IPS-NIHi11 (cell line): ENCODE measurements around the gene WNT10A.

Experiments used
- DNase-seq: peaks from one replicate; pipeline ENCODE4 v3.0.0; 2012; ENCODE audit warnings: mixed read lengths, low spot score

WNT10A gene

GRCh38 chr2:218877331-218877730 lies 3.3 kb upstream of the WNT10A start:
- DNase-seq: no peak

DNA sequence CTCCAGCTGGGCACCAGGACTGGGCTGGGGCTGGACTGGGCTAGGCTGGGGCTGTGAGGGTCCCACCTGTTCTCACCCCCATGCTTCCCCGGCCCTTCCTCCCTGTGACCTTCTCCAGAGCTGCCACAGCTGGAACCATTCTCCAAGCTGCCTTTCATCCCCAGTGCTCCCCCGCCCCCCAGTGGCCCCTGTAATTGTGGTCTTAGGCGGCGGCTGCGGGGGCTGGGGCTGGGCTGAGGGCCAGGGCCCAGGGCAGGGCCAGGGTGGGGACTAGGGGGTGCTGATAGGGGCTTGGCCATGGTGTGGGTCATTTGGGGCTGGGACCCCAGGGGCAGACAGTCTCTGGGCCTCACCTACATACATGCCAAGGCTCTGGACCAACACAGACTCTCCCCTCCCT lies 2.8 kb upstream of the WNT10A start:
- DNase-seq: no peak

GRCh38 chr2:218878486-218878885 lies 2.2 kb upstream of the WNT10A start:
- no peak for DNase-seq

DNA sequence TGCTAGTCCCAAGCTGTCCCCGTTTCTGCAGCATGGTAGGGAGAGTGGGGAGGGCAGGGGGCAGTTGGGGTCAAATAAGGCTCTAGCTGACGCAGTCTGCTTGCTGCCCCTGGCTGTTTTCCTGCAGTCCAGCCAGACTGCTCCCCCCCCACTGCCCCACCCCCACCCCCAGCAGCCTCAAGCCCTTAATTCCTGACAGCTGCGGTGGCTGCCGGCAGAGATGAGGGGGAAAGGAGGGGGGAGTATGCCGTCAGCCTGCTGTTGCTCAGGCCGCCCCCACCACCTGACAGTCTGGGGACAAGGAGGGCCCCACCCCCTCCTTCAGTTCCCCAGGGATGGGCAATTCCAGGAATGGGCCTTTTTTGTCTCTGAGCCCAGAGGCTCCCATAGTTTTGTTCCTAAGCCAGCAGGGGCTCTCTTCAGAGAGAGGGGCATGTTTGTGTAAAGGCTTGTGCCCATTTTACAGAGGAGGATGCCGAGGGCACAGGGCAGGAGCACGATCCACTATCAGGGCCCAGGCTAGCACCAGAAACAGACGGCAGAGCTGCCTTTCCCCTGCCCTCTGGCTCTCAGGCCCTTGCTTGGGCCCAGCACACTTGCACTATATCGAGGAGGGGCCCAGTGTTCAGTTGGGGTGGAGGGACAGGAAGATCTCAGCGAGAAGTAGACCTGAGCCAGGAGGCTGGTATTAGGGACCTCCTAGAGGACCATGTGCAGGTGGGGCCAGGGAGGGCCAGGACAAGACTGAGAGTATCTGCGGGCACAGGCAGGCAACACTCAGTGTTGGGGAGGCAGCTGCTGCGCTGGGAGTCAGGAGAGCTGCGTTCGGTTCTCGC lies 1.5 kb upstream of the WNT10A start:
- no peak for DNase-seq

DNA sequence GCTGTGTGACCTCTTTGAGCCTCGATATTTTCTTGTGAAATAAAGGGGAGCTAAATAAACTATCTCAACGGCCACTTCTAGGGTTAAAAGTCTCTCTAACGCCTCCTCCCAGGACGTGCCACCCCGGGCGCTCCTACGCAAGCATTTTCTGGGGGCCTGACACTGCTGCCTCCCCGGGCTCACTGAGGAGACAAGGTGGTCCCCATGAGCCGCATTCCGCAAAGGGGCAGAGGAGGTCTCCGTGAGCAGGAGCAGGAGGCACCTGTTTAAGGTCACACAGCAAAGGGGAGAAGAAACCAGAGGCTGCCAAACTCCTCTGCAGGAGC lies 913 bp upstream of the WNT10A start:
- no peak for DNase-seq

- no peak for DNase-seq
Observed at GRCh38 chr2:218880859-218881594, 375 bp downstream of the WNT10A start.

DNA sequence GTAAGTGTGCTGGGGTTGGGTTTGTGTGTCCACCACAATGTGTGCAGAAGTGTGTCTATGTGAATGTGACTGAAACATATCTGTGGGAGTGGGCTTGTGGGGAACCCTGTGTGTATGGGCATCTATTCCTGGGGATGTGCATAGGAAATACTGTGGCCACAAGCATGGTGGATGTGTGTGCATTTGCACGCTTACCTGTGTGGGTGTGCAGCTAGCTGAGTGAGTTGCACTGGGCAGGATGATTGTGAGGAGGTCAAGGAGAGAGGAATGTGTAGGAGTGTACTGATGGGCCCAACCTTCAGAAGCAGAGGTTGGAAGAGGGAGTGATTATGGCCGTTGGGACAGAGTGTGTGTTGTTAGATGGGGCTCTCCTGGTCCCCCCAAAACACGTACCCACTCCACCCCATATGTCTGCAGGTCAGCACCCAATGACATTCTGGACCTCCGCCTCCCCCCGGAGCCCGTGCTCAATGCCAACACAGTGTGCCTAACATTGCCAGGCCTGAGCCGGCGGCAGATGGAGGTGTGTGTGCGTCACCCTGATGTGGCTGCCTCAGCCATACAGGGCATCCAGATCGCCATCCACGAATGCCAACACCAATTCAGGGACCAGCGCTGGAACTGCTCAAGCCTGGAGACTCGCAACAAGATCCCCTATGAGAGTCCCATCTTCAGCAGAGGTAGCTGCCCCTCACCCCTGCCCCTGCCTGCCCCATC lies 1.2 kb downstream of the WNT10A start:
- no peak for DNase-seq

DNA sequence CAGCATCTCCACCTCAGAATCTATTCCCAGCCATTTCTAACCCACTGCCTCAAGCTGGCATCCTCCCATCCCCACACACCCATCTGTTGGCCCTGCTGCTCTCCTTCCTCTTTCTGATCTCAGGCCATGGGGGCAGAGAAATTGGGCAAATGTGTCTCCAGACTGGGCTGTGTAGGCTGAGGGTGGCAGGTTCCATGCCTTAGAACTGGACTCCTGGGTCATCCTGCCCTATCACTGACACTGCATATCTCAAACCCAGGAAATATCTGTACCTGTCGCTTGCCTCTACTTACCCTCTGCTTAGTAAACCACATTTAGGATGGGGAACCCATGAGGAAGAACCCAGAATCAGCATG lies 1.8 kb downstream of the WNT10A start:
- DNase-seq: no peak

- DNase-seq: no peak
Observed at GRCh38 chr2:218882866-218883366, 2.3 kb downstream of the WNT10A start.

GRCh38 chr2:218883491-218884490 lies 3.1 kb downstream of the WNT10A start:
- DNase-seq: peak; percentile 57

- no peak for DNase-seq
Observed at GRCh38 chr2:218884519-218884918, 3.9 kb downstream of the WNT10A start.

DNA sequence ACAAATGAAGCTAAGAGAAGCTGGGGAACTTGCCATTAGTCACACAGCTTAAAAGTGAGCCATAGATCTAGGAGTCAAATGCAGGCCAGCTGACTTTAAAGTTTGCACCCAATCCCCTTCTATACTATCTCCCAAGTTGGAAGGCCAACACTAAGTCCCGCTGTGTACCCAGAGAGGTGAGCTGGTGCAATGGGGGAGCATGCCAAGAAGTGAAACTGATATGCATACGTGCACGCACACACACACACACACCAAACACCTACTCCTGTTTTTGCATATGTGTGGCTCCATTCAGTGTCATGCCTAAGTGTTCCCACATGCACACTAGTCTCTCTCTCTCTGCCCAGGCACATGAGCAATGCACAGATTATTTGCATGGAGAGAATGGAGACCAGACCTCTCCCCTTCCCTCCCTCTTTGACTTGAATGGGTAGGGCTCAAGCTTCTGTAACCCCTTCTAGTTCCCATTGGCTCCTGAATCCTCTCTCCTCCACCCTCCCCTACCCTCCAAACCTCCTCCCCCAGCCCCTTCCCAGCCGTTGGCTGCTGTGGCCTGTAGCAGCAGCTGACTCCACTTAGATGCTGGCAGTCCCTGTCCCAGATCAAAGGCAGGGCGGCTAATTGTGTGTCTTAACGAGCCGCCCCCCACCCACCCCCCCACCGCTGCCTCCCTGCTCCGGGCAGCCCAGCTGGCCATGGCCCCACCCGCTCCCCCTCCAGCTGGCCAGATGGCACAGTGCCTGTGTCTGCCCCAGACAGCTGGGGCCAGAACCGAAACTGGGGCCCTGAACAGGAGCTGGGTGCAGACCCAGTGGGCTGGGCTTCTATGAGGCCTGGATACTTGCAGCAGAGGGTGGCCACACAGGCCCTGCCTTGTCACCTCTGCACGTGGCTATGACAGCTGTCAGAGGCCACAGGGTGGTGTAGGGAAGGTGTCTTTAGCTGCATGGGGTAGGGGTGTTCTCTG lies 5.6 kb downstream of the WNT10A start:
- no peak for DNase-seq

DNA sequence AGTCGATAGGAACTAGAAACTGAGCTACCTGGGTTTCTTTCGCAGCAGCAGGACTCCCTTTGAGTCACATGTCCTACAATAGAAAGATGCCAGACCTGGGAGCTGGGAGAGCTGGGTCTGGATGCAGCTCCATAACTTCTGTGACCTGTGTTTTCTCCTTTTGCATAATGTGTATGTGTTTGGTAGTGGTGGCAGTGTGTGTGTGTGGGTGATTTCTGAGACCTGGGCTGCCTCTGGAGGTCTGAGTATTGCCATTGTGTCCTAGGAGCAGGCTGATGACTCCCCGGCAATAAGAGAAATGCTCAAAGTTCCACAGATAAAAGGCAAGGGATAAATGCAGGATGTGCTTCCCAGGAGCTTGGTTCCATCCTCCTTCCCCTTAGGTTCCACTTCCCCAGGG lies 6.4 kb downstream of the WNT10A start:
- no peak for DNase-seq

GRCh38 chr2:218888341-218888740 lies 7.7 kb downstream of the WNT10A start:
- no peak for DNase-seq

DNA sequence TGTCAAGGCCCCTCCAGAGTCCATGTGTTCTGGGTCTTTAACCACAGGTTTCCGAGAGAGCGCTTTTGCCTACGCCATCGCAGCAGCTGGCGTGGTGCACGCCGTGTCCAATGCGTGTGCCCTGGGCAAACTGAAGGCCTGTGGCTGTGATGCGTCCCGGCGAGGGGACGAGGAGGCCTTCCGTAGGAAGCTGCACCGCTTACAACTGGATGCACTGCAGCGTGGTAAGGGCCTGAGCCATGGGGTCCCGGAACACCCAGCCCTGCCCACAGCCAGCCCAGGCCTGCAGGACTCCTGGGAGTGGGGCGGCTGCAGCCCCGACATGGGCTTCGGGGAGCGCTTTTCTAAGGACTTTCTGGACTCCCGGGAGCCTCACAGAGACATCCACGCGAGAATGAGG lies 9.3 kb downstream of the WNT10A start:
- no peak for DNase-seq

GRCh38 chr2:218890369-218890768 lies 9.7 kb downstream of the WNT10A start:
- no peak for DNase-seq

- DNase-seq: no peak
Observed at GRCh38 chr2:218891275-218892135, 10.9 kb downstream of the WNT10A start.

DNA sequence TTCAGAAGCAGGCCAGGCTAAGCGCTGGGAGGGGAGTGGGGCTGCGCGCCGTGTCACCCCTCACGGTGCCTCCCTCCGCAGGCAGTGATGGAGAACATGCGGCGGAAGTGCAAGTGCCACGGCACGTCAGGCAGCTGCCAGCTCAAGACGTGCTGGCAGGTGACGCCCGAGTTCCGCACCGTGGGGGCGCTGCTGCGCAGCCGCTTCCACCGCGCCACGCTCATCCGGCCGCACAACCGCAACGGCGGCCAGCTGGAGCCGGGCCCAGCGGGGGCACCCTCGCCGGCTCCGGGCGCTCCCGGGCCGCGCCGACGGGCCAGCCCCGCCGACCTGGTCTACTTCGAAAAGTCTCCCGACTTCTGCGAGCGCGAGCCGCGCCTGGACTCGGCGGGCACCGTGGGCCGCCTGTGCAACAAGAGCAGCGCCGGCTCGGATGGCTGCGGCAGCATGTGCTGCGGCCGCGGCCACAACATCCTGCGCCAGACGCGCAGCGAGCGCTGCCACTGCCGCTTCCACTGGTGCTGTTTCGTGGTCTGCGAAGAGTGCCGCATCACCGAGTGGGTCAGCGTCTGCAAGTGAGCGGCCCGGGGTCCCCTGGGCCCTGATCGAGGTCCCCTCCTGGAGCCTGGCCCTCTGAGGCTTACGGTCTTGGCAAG lies 12.2 kb downstream of the WNT10A start:
- DNase-seq: peak; percentile 83
